ENCODE data around the gene CDKN2B.
"Not testable (repeated sequence)": the region's sequence is repeated elsewhere in the genome, so short reads cannot be mapped to it uniquely, and the experiment has no call there.

CDKN2B gene, protein sequence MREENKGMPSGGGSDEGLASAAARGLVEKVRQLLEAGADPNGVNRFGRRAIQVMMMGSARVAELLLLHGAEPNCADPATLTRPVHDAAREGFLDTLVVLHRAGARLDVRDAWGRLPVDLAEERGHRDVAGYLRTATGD

DNA sequence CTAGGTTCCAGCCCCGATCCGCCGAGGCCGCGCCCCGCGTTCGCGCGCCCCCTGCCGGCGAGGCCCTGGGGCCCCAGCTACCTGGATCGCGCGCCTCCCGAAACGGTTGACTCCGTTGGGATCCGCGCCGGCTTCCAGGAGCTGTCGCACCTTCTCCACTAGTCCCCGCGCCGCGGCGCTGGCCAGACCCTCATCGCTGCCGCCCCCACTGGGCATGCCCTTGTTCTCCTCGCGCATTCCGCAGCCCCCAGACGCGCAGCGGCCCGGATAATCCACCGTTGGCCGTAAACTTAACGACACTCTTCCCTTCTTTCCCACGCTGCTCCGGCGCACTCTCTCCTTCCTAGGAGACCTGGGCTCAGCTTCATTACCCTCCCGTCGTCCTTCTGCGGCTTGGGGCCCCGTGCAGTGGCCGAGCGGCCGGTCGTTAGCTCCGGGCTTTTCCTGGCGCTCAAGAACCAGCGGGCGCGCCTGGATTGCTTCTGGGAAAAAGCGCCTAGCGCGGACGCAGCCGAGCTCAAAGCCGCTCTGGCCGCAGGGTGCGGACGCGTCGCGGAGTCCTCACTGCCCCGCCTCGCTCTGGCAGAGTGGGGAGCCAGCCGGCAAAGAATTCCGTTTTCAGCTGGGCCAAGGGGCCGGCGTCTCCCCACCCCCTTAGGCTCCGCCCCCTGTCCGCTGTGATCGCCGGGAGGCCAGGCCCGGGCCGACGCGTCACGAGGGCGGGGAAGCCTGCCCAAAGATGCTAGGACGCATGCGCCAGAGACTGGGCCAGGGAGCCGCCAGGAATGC lies at the start of gene CDKN2B:
TSS of gene CDKN2B (minus strand) at position 589 of the 789 bp plus-strand sequence. CDS start at position 237, 352 bp downstream.
- peak within 1 kb of the TSS; percentile 70 for H3K4me3 ChIP-seq (ENCODE audit: low read depth, low read length)
- TF ChIP-seq, protein P1, sequence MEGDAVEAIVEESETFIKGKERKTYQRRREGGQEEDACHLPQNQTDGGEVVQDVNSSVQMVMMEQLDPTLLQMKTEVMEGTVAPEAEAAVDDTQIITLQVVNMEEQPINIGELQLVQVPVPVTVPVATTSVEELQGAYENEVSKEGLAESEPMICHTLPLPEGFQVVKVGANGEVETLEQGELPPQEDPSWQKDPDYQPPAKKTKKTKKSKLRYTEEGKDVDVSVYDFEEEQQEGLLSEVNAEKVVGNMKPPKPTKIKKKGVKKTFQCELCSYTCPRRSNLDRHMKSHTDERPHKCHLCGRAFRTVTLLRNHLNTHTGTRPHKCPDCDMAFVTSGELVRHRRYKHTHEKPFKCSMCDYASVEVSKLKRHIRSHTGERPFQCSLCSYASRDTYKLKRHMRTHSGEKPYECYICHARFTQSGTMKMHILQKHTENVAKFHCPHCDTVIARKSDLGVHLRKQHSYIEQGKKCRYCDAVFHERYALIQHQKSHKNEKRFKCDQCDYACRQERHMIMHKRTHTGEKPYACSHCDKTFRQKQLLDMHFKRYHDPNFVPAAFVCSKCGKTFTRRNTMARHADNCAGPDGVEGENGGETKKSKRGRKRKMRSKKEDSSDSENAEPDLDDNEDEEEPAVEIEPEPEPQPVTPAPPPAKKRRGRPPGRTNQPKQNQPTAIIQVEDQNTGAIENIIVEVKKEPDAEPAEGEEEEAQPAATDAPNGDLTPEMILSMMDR (IDR thresholded peaks at IDR 0.05; ENCODE audit: borderline replicate concordance, insufficient read depth, low read depth, low read length) = peak; percentile 97

DNA sequence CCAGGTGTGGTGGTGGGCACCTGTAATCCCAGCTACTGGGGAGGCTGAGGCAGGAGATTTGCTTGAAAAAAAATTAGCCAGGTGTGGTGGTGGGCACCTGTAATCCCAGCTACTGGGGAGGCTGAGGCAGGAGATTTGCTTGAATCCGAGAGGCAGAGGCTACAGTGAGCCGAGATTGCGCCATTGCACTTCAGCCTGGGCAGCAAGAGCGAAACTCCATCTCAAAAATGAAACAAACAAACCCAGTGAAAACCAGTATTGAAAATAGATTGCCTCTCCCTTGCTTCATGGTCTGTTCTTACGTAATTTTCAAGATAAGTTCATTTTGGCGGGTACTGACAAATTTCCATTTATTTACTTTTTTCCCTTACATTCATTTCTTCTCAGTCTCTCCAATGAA lies 48.9 kb upstream of the CDKN2B start:
- not testable (repeated sequence) for H3K4me3 ChIP-seq (ENCODE audit: low read depth, low read length)

DNA sequence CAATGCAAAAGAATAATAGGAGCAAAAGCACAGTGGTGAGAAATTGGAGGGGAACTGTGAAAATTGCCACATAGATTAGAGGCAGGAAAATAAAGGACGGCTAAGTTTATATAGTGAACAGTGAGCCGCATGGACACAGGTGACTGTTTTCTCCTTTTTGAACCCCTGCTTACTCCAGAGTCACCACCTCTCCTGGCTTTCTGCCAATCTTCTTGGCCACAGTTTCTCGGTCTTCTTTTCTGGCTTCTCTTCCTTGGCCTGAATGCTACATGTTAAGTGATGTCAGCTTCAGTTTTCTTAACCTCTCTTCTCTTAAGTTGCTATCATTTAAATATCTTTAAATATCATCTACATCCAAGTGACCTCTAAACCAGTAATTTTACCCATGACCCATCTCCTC lies 47.3 kb upstream of the CDKN2B start:
- H3K4me3 ChIP-seq (ENCODE audit: low read depth, low read length) = no peak overlapping the region

DNA sequence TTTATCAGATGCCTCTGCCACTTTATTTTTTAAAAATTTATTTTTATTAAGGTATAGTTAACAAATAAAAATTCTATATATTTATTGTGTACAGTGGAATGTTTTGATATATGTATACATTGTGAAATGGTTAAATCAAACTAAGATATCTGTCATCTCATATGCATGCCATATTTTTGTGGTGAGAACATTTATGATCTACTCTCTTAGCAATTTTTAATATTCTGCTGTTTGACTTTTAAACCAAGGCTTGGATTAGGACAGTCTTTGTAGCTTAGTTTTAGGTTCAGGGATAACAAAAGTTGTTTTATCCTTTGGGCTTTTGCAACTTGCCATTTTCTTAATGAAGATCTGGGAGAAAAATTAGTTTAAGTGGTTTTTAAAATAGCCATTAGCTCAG lies 46.0 kb upstream of the CDKN2B start:
- no peak overlapping the region for H3K4me3 ChIP-seq (ENCODE audit: low read depth, low read length)
- TF ChIP-seq, protein P1 (IDR thresholded peaks at IDR 0.05; ENCODE audit: borderline replicate concordance, insufficient read depth, low read depth, low read length) = no peak

More for the DNA sequence above, 47.3 kb upstream of the CDKN2B start:
- TF ChIP-seq, protein P1 (IDR thresholded peaks at IDR 0.05; ENCODE audit: borderline replicate concordance, insufficient read depth, low read depth, low read length) = no peak

DNA sequence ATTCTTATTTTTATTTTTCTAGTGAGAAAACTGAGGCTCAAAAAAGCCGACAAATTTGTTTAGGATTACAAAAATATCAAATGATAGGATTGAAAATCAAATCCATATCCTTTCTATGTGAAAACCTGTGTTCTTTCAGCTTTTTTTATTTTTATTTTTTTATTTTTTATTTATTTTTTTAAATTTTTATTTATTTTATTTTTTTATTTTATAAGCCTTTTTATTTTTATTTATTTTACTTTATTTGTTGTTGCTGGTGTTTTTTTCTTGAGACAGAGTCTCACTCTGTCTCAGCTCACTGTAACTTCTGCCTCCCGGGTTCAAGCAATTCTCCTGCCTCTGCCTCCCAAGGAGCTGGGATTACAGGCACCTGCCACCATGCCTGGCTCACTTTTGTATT lies 45.4 kb upstream of the CDKN2B start:
- no peak overlapping the region for H3K4me3 ChIP-seq (ENCODE audit: low read depth, low read length)
- TF ChIP-seq, protein P1 (IDR thresholded peaks at IDR 0.05; ENCODE audit: borderline replicate concordance, insufficient read depth, low read depth, low read length) = no peak

DNA sequence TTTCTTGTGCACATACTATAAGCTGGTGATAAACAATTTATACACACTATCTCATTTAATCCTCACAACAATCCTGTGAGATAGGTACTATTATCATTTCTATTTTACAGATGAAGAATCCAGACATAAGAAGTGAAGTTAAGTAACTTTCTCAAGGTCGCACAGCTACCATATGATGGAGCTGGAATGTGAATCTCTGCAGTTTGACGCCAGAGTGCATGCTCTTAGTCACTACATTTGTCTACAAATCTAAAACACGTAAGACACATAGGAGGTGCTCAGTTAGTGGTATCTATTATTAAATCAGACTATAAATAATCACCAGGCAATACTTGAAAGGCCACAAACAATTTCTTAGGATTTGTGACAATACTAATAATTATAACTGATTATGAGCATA lies 45.0 kb upstream of the CDKN2B start:
- H3K4me3 ChIP-seq (ENCODE audit: low read depth, low read length) = no peak overlapping the region
- TF ChIP-seq, protein P1 (IDR thresholded peaks at IDR 0.05; ENCODE audit: borderline replicate concordance, insufficient read depth, low read depth, low read length) = no peak

DNA sequence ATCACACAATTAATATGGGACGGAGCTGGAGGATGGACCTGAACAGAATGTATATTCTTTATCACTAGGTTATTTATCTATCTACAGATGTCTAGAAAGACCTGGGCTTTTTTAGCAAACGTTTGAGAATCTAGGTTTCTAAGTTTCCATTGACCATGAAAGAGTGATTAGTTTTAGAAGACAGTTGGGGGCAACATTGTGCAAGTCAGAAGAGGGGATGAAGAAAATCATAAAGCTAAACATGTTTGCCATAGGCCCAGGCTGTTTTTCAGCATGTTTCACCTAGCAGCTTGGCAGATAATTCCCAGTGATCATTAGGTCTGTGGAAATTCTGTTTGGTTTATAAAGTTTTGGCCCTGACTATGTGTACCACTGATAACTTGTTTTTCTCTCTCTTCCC lies 44.1 kb upstream of the CDKN2B start:
- TF ChIP-seq, protein P1 (IDR thresholded peaks at IDR 0.05; ENCODE audit: borderline replicate concordance, insufficient read depth, low read depth, low read length) = no peak
- H3K4me3 ChIP-seq (ENCODE audit: low read depth, low read length) = no peak overlapping the region
